Fibroblast of pulmonary artery (primary cell): ENCODE data around the gene MYLK.

ENCODE experiments used
- DNase-seq: peaks from one replicate; pipeline ENCODE4 v3.0.0-alpha.2; 2010; ENCODE audit warnings: low read depth
- H3K4me3 ChIP-seq: replicated peaks from 2 replicates; pipeline ENCODE4 v1.5.1; 2011; ENCODE audit warnings: low read depth, mild to moderate bottlenecking, control low read depth, low read length, moderate library complexity
- TF ChIP-seq, protein P1 (sequence below): IDR thresholded peaks from 2 replicates; pipeline ENCODE4 v1.5.1; 2011; ENCODE audit warnings: mild to moderate bottlenecking, control low read depth, low read length, inconsistent platforms; ENCODE audit errors: missing control alignments

The MYLK gene

GRCh38 chr3:123805504-123805903, 78.6 kb downstream of the MYLK start:
- TF ChIP-seq, protein P1, sequence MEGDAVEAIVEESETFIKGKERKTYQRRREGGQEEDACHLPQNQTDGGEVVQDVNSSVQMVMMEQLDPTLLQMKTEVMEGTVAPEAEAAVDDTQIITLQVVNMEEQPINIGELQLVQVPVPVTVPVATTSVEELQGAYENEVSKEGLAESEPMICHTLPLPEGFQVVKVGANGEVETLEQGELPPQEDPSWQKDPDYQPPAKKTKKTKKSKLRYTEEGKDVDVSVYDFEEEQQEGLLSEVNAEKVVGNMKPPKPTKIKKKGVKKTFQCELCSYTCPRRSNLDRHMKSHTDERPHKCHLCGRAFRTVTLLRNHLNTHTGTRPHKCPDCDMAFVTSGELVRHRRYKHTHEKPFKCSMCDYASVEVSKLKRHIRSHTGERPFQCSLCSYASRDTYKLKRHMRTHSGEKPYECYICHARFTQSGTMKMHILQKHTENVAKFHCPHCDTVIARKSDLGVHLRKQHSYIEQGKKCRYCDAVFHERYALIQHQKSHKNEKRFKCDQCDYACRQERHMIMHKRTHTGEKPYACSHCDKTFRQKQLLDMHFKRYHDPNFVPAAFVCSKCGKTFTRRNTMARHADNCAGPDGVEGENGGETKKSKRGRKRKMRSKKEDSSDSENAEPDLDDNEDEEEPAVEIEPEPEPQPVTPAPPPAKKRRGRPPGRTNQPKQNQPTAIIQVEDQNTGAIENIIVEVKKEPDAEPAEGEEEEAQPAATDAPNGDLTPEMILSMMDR = no peak
- H3K4me3 ChIP-seq = no peak overlapping the region
- DNase-seq = no peak

DNA sequence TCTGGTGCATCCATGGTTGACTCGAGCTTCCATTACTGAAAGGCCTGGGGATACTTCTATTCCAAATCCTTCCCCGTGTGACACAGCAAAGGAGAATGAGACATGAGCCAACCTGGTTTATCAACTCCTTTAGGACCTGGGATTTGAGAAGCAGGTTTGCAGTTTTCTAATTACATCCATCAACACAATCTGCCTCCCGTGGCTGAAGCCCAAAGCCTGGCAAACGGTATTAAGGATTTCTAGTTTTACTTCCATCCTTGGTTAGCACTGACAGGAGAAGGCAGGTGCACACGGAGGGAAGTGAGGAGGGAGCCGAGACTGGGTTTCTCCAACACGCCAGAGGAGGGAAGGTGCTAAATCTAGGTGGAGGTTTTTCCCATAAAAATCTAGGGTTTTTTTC, 79.0 kb downstream of the MYLK start:
- DNase-seq = no peak
- TF ChIP-seq, protein P1 = no peak
- H3K4me3 ChIP-seq = no peak overlapping the region

- TF ChIP-seq, protein P1 = no peak
- H3K4me3 ChIP-seq = no peak overlapping the region
Measured at GRCh38 chr3:123804676-123805075, 79.5 kb downstream of the MYLK start.

DNA sequence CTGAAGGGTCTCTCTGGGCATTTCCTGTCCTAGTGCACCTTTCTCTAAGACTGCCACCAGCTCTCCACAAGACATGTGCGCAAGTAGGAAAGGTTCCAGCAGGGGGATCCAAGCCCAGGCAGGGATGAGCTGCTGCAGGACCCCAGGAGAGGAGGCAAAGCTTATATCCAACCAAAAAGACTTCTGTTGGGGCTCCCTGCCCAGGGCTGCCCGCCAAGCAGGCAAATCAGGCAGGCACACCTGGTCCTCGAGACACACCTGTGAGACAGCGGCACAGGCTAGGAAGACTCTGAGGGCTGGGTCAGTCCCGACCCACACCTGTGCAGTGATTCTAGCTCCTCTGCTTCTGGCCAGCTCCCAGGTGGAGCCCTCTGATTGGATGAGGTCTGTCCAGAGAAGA, 80.6 kb downstream of the MYLK start:
- H3K4me3 ChIP-seq = no peak overlapping the region
- TF ChIP-seq, protein P1 = no peak
- no peak for DNase-seq

More at GRCh38 chr3:123804676-123805075, 79.5 kb downstream of the MYLK start:
- DNase-seq = no peak

DNA sequence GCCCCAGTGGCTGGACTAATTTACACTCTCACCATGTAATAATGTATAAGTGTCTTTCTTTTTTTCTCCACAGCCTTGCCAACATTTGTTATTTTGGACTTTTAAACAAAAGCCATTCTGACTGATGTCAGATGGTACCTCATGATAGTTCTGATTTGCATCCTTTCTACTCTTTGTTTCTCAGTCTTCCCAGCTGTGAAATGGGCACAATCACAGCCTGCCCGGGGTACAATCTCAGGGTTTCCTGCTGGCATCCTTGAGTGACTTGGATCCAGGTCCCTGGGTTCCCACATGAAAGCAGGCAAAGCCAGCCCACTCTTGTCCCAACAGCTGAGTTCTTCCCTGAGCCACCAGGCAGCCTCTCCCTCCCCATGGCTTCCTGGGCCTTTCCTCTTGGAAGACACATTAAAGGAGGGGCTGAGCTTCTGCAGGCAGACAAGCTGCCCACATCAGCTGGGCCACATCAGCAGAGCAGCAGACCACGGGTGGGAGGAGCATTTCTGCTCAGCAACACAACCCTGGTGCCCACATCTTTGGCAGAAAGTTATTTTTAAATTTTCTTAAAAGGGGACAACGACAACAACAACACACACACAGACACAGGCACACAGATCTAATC, 82.0 kb downstream of the MYLK start:
- DNase-seq = no peak
- TF ChIP-seq, protein P1 = no peak
- no peak overlapping the region for H3K4me3 ChIP-seq

GRCh38 chr3:123801474-123801873, 82.7 kb downstream of the MYLK start:
- no peak overlapping the region for H3K4me3 ChIP-seq
- TF ChIP-seq, protein P1 = no peak
- no peak for DNase-seq

GRCh38 chr3:123800362-123800682, 83.8 kb downstream of the MYLK start:
- TF ChIP-seq, protein P1 = no peak
- no peak for DNase-seq

More at GRCh38 chr3:123800362-123800682, 83.8 kb downstream of the MYLK start:
- H3K4me3 ChIP-seq = no peak overlapping the region
